HL-60/S4 (cell line): ENCODE data around the gene TBX18.

Experiments used
- in situ Hi-C: fragments of 300-500 bp; cut with MboI; formaldehyde crosslinking; loops from 2 replicates; pipeline ENCODE4 v1.14.3; 2022; ENCODE audit warnings: low sequenced_read_pairs

Gene TBX18

DNA sequence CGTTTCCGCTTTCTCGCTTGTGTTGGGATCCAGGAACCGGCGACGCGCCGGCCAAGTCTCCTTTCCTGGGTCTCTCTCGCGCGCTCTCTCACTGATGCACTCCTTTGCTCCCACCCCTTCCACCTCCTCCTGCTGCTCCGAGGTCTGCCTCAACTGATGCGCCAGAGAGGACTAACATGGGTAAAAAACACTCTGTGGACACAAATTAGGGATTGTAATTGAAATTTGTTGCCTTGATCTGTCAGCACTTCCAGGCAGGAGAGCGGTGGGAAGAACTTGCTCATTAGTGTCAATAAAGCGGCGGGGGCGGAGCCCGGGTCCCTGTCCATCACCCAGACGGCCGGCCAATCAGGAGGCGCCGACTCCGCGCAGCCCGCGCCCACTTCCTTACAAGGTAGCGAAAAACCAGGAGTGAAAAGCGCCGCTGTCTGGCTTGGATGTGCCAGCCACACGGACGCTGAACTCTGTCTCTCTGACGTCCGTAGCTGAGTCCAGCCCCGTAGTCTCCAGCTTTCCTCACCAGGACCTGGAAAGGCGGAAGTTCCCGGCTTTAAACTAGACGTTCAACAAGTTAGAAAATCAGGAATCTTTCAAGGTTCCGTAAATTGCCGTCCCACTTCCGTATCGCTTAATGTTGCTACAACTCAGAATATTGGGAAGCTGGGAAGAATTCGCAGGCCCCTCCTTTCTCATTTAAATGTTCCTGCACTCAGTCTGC, at the start of gene TBX18:
TSS of gene TBX18 (minus strand) at position 267 of the 718 bp plus-strand sequence. CDS start 417 bp downstream, outside the sequence.
- in situ Hi-C loops: no loop called here

DNA sequence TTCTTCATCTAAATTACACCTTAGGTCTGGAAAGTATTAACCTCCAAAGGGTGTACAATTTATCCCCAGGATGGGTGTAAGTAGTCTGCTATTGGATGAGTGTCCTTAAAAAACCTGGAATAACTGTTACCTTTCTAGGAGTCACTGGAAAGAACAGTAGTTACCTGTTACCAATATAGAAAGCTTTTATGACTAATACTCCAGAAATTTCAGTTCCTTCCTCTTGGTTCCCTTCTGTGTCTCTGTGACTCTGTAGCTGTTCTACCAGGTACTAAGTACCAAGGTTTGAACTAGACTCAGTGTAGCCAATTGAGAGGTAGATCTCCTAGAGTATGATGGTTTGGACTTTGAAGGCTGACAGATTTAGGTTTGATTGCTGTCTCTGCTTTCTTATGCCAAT, 47.0 kb upstream of the TBX18 start:
- in situ Hi-C loops: no loop called here

DNA sequence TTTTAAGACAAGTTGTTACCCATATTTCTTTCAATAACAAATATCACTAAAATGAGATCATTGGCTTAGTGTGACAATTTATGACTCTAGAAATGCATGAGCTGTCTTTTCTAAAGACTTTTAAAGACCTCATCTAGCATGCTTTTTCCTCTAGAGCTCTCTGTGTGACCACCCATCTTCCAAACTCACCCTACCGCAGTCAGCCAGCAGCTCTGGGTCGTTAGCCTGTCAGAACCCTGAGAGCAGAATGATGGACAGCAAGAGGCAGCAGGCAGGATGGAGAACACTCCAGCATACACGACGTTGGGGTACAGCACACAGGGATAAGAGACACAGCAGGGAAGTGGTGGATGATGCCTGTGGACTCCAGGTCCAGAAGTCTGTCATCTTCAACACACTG, 45.1 kb upstream of the TBX18 start:
- in situ Hi-C loops: no loop called here

DNA sequence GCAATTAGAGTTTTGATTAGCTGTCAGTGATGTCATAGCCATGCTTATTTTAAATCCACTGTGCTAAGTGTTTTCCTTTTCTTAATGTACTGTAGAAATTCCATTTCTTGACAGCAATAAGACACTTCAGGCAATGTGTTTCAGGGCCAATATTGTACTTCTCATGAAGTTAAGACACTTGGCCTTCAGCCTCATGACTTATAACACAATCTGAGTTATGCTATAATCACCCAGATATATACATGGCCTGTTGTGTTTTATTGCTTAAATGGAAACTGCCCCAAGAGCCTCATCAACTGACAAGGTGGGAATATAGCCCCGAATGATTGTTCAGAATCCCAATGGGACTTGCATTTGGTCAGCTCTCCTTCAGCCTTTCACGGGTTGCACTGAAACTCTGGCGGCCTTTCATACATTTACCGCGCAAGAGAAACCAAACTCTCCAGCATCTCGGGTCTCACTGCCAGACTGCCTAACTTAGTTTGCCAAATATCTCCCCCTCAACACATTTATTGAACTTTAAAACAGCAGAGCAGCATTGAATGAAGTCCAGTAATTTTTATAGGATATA, 44.2 kb upstream of the TBX18 start:
- in situ Hi-C loops: no loop called here

DNA sequence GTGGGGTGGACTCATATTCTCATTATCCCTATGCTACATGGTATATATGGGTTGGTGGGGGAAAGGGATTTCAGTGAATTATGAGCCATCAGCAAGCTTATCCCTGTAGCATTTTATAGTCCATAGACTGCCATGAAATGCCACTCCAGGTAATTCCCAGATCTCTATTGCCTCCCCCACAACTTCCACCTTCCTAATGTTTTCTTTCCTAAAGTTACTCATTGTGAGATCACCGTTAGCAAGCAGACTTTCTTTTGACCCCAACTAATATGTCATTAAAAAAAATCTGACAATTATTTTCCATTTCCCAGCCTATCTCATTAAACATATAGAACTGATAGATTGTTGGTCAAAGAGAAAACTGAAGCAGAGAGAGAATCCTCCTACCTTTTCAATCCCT, 40.7 kb upstream of the TBX18 start:
- in situ Hi-C loops: no loop called here

DNA sequence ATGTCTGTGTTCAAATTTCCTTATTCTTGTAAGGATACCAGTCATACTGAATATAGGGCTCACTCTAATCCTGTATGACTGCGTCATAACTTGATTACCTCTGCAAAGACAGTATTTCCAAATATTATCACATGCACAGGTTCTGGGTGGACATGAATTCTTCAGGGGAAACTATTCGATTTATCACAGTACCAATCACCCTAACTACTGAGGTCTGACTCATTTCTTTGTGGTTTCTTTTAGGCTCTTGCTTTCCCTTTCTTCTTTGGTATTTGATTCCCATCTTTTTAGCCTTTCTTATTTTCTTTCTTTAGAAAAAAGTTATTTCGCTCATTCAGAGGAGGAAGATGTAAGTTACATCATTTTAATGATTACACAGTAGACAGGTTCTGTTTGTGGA, 40.3 kb upstream of the TBX18 start:
- in situ Hi-C loops: no loop called here

DNA sequence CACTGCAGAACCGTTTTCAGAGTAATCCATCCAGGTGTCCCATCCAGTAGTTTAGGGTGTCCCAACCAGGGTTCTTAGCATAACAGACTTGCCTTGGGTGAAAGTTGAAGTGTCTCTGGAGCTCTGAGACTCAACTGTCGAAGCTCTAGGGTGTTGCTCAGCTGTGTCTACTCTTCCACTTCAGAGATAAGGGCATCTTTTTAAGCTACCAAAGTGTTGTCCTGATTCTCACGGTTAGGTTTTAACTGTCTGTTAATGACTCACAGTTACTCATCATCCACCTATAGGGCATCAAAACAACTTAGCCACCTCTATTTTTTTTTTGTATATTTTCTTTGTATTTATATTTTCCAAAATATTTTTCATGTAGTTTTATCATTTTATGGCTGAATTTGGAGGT, 36.9 kb upstream of the TBX18 start:
- in situ Hi-C loops: no loop called here

DNA sequence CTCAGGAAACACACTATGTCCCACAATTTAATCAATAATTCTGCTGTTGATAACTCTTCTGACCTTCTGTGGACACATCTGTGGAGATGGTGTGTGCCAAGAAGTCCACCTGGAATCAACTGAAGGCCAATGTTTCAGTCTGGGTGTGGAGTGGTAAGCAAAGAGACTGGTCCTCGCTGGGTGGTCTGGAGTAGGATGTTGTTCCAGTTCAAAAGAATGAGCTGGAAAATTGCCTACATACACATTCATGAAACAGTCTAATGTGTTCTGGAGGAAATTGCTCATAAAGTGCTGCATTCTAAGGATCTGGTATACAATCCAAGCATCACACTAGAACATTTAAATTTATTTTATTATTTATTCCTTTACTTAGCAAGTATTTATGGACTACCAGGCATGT, 33.9 kb upstream of the TBX18 start:
- in situ Hi-C loops: no loop called here

DNA sequence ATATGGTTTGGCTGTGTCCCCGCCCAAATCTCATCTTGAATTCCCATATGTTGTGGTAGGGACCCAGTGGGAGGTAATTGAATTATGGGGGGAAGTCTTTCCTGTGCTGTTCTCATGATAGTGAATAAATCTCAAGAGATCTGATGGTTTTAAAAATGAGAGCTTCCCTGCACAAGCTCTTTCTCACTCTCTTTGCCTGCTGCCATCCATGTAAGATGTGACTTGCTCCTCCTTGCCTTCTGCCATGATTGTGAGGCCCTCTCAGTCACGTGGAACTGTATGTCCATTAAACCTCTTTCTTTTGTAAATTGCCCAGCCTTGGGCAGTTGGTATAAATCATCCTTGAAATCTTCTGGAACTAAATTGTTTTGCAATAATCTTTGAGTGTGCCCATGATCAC, 31.9 kb upstream of the TBX18 start:
- in situ Hi-C loops: no loop called here

DNA sequence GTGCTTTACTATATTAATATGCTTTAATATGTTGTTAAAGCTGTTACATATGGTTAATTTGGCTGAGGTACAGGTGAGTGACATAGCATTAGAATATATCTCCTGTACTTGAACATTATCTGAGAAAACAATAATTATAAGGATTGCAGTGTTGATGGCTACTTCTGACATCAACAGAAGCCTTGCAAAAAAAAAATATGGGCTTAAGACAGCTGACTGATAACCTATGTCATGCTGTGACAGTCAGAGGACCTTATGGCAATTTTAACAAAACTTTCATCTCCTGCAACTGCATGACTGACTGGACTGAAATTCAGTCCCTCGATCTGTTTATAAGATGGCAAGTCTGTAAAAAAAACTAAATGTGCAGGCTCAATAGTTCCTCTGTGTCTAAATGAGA, 27.5 kb upstream of the TBX18 start:
- in situ Hi-C loops: no loop called here

DNA sequence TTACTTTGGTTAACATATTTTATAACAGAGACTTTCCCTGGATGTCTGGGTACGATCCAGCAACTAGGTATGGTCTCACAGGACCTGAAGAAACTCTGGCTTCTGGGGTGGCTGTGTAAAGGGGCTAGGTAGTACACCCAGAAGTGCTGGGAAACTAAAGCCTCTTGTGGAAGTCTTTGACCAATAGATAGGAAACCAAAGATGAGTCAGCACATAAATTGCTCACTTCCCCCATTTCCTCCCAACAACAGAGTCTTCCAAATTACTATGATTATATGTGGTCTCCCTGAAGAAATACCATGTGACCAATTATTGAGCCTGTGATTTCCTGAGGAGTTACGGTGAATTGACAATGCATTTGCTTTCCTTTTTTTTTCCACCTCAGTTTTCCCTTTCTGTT, 26.8 kb upstream of the TBX18 start:
- in situ Hi-C loops: no loop called here

DNA sequence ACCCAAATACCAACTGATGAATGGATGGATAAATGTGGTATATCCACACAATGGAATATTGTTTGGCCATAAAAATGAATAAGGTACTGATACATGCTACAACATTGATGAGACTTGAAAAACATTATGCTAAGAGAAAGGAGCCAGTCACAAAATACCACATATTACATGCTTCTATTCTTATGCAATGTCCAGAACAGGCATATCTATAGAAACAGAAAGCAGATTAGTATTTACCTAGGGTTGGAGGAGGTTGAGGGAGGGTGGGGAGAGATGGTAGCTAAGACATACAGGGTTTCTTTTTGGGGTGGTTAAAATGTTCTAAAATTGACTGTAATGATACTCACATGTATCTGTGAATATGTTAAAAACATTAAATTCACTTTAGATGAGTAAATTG, 24.8 kb upstream of the TBX18 start:
- in situ Hi-C loops: no loop called here

DNA sequence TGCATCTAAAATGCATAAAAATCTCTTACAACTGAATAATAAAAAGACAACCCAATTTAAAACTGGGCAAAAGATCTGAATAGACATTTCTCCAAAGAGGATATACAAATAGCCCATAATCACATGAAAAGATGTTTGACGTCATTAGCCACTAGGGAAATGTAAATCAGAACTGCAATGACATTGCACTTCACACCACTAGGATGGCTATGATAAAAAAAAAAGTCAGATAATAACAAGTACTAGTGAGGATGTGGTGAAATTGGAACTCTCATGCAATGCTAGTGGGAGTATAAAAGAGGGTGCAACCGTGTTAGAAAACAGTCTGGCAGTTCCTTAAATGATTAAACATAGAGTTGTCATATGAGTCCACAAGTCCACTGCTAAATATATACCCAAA, 24.3 kb upstream of the TBX18 start:
- in situ Hi-C loops: no loop called here

DNA sequence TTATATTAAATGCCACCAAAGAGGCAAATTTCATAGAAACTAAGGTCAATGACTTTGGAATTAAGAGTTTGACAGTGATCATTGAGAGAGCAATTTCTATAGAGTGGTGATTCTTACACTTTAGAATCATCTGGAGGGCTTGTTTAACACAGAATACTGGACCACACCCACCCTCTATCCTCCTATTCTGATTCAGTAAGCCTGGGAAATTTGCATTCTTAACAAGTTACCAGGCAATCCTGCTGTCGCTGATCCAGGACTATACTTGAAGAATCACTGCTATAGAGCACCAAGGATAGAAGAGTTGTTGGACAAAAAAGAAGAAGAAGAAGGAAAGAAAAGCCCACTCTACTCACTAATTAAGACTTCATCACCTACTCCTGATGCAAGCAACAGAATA, 21.3 kb upstream of the TBX18 start:
- in situ Hi-C loops: no loop called here

DNA sequence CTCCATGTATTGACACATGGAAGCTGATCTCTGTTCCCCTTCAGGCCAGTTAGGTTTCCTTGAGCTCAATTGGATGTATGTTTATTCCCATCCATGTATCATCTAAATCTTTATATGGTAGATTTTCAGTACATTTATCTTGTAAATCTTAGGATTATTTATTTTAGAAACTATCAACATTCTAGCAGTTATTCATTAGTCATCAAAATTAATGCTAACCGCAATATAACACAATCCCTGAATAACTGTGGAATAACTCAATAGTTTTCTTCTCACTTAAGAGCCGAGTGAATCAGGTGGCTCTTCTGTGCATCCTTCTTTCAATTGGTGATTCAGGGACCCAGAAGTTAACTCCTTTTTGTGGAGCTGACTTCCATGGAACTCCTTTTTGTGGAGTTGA, 15.5 kb upstream of the TBX18 start:
- in situ Hi-C loops: no loop called here

DNA sequence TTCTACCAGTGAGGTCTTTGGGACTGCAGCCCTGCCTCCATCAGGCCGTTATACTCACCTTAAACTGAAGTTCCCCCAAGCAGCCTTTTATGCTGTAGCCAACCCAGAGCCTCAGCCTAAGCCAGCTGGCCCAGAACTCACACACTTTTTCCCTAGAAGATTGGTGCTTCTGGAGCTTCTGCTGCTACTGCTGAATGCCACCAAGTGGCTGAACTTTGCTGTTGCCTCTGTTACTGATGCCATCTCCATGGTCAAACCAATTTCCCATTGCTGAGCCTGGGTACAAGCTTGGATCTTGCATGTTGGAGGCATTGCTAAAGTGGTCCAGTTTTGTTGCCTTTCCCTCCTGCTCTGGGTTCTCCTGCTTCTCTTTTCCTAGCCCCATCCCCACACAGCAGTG, 15.0 kb upstream of the TBX18 start:
- in situ Hi-C loops: no loop called here

DNA sequence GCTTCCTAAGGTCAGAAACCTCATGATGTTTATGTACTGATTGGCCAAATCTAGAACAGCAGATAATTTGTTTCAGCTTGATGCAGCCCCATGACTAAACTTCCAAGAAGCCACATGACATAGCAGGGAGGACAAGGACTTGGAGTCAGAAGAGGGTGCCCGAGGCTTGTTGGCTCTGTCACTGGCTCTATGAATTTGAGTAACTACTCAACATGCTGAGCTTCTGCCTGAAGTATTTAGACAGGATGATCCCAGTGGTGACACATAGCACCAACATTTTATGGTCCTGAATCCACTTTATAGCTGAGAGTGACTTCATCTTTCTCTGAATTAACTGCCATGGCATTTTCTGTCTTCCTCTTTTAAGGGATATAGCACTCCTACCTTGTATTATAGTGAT, 13.5 kb upstream of the TBX18 start:
- in situ Hi-C loops: no loop called here

DNA sequence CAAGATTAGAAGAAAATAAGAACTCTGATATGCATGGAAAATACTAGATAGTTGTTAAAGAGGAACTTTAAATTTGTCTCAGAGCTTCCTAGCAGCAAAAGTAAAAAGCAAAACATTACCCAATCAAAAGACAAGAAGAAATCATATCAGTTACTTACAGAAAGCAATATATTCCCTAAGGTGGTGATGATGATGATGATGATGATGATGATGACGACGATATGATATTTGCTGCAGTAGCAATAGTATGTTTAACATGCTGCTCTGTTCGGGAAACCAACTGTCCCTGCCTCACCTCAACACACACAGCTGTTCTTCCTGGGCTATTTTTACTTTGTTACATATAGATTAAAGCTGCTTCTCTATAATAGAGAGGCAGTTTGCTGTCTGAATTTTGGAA, 12.0 kb upstream of the TBX18 start:
- in situ Hi-C loops: no loop called here

DNA sequence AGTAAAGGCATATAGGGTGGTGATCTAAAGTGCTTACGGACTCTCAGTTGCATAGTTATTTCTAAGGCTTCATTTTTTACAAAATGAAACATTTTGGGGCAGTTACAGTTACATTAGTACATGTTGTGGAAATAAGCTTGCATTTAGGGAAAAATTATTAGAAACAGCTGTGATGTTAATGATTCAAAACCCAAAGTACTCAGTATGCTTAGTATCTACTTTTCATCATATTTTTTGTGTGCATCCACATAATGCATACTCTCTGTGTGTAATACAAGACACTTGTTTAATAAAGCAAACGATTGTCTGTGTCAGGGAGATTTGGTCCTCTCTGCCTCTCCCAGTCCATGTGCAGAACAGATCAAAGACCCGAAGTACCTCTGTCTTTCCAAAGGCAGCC, 11.4 kb upstream of the TBX18 start:
- in situ Hi-C loops: no loop called here

DNA sequence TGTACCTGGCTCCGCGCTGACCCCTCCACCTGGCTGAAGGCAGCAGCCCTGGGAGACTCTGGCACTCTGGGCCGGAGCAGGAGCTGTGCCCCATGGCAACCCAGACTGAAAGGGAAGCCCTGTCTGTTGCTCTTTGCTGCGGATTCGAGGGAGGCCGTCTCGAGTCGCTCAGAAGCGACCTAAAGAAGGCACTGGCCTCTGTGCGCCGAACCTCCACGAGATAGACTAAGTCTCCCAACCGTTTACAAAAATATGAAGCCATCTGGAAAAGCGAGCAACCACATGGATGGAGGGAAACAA, 10.5 kb upstream of the TBX18 start:
- in situ Hi-C loops: no loop called here

DNA sequence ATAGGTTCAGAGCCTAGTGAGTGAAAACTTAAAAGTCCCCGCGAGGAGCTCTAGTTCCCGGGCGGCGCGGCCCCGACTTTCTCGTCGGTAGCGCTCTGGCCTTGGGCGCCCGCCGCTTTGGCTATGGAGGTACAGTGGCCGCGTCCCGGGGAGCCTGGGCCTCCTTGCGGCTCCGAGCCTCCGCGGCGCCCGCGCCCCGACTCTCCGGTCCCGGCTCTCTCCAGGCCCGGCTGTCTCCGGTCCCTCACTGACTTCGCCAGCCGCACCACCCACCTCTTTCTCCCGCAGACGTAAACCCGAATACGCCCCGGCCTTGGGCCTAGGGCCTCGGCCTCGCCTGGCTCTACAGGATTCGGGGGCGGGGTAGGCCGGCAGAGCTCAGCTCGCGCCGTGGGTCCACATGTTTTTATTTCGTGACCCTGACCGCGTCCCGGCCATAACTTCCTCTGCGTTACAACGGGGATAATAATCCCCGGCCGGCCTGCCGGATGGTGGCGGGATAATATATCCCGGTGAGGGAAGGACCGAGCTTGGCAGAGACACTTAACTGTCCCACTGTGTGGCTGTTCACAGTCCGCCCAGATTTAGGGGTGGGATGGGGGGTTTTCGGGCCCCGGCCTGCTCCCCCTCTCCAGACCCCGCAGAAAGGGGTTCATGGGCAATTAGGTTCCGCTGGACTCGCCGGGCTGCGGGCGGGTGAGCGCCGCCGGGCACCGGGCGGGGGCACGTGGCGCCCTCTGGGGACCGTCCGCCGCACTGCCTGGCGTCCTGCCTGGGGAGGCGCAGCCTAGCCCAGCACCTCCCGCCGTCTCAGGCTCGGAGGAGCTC, 10.0 kb upstream of the TBX18 start:
- in situ Hi-C loops: no loop called here

DNA sequence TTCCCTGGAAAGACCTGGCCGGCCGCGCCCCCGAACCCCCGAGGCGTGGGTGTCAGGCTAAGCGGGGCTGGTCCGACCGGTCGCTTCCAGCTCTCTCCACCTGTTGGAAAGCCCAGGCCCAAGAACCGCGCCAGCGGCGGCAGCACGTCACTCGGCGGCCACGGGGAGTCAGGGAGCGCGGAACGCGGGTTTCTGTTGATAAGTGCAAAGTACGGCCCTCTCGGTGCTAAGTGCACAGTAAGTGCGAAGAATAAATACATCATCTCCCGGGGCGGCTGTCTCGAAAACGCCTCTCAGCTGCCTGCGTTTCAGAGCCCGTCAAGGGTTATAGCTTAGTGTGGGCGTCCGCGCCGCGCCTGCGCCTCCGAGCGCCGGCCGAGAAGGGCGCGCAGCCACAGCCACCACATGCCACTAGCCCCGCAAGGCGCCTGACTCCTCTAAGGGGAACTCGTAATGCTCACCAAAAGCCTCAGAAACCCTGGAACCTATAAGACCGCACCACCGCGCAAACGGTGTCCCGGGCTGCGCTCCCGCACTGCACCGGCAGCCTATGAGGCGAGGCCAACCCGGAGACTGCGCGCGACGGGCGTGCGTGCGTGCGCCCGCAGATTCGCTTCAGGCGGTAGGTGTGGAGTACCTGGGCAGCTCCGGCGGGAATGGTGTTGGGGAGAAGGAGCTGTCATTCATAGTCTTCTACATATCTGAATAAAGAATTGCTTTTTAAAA, 9.2 kb upstream of the TBX18 start:
- in situ Hi-C loops: no loop called here
